ENCODE data around the gene MARVELD3.

DNA sequence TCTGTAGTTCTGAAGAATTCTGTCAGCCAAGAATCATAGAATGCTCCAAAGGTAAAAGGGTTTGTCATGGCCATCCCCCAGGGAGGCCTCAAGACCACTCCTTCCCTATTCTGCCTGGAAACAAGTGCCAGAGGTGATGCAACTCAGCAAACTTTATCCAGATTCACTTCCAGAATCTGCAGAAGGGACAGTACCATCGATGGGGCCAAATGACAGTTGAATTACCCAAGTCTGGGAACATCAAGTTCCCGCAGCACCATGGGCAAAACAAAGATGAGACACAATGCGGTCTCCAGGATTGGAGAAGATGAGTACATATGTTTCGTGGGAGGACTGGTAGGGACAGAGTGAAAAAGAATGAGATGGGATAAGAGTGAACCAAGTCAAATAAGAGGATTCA is 35.4 kb upstream of the MARVELD3 start:
- no peak for TF ChIP-seq POLR2A (IDR thresholded peaks at IDR 0.05; ENCODE audit: low read depth, low read length)
- no peak for TF ChIP-seq TAF1 (IDR thresholded peaks at IDR 0.05; ENCODE audit: borderline replicate concordance, low read depth, low read length)
